HG02852 (cell line): Measurements from ENCODE around the gene NPHP1.
"Not testable (repeated sequence)": the region's sequence is repeated elsewhere in the genome, so short reads cannot be mapped to it uniquely, and the experiment has no call there.

Experiments used
- ATAC-seq: cut with Tn5 transposase; IDR thresholded peaks from one replicate; pipeline ENCODE4 v1.9.1; 2021; ENCODE audit warnings: mild to moderate bottlenecking, moderate library complexity; ENCODE audit not compliant: unreplicated experiment

The NPHP1 gene

GRCh38 chr2:110198016-110198415, 6.8 kb downstream of the NPHP1 start:
- no peak for ATAC-seq

GRCh38 chr2:110197452-110197851, 7.4 kb downstream of the NPHP1 start:
- ATAC-seq, result no peak

GRCh38 chr2:110190169-110190568, 14.6 kb downstream of the NPHP1 start:
- not testable (repeated sequence) for ATAC-seq

- no peak for ATAC-seq
These were observed 22.4 kb downstream of the NPHP1 start for GRCh38 chr2:110182449-110182848.

GRCh38 chr2:110180036-110180435, 24.8 kb downstream of the NPHP1 start:
- ATAC-seq, result no peak

GRCh38 chr2:110173523-110173922, 31.3 kb downstream of the NPHP1 start:
- no peak for ATAC-seq

- ATAC-seq, result no peak
These were observed 32.3 kb downstream of the NPHP1 start for GRCh38 chr2:110172506-110172905.

GRCh38 chr2:110170102-110170501, 34.7 kb downstream of the NPHP1 start:
- ATAC-seq, result no peak

- ATAC-seq, result no peak
These were observed 37.4 kb downstream of the NPHP1 start for GRCh38 chr2:110167326-110168000.

- ATAC-seq, result no peak
These were observed 38.5 kb downstream of the NPHP1 start for GRCh38 chr2:110166266-110166665.

- ATAC-seq, result peak; percentile 77
These were observed 47.5 kb downstream of the NPHP1 start for GRCh38 chr2:110157153-110157793.

- not testable (repeated sequence) for ATAC-seq
These were observed 50.0 kb downstream of the NPHP1 start for GRCh38 chr2:110154828-110155227.

GRCh38 chr2:110154188-110154587, 50.6 kb downstream of the NPHP1 start:
- not testable (repeated sequence) for ATAC-seq

- ATAC-seq, result no peak
These were observed 51.4 kb downstream of the NPHP1 start for GRCh38 chr2:110153416-110153815.

- ATAC-seq, result no peak
These were observed 51.9 kb downstream of the NPHP1 start for GRCh38 chr2:110152943-110153342.

GRCh38 chr2:110149330-110150220, 55.2 kb downstream of the NPHP1 start:
- no peak for ATAC-seq

GRCh38 chr2:110146945-110147332, 57.9 kb downstream of the NPHP1 start:
- ATAC-seq, result no peak

GRCh38 chr2:110146183-110146944, 58.4 kb downstream of the NPHP1 start:
- ATAC-seq, result no peak

GRCh38 chr2:110143982-110144381, 60.8 kb downstream of the NPHP1 start:
- peak; percentile 45 for ATAC-seq

- ATAC-seq, result no peak
These were observed 64.4 kb downstream of the NPHP1 start for GRCh38 chr2:110140401-110140800.

GRCh38 chr2:110134025-110134424, 70.8 kb downstream of the NPHP1 start:
- ATAC-seq, result no peak
